NCI-H128 (cell line): ENCODE results near the gene EIF3D.

Source experiments
- DNase-seq: peaks from one replicate; lab custom pipeline; 2025; ENCODE audit not compliant: unreplicated experiment; lab: John Stamatoyannopoulos, UW

Gene EIF3D, protein sequence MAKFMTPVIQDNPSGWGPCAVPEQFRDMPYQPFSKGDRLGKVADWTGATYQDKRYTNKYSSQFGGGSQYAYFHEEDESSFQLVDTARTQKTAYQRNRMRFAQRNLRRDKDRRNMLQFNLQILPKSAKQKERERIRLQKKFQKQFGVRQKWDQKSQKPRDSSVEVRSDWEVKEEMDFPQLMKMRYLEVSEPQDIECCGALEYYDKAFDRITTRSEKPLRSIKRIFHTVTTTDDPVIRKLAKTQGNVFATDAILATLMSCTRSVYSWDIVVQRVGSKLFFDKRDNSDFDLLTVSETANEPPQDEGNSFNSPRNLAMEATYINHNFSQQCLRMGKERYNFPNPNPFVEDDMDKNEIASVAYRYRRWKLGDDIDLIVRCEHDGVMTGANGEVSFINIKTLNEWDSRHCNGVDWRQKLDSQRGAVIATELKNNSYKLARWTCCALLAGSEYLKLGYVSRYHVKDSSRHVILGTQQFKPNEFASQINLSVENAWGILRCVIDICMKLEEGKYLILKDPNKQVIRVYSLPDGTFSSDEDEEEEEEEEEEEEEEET

DNA sequence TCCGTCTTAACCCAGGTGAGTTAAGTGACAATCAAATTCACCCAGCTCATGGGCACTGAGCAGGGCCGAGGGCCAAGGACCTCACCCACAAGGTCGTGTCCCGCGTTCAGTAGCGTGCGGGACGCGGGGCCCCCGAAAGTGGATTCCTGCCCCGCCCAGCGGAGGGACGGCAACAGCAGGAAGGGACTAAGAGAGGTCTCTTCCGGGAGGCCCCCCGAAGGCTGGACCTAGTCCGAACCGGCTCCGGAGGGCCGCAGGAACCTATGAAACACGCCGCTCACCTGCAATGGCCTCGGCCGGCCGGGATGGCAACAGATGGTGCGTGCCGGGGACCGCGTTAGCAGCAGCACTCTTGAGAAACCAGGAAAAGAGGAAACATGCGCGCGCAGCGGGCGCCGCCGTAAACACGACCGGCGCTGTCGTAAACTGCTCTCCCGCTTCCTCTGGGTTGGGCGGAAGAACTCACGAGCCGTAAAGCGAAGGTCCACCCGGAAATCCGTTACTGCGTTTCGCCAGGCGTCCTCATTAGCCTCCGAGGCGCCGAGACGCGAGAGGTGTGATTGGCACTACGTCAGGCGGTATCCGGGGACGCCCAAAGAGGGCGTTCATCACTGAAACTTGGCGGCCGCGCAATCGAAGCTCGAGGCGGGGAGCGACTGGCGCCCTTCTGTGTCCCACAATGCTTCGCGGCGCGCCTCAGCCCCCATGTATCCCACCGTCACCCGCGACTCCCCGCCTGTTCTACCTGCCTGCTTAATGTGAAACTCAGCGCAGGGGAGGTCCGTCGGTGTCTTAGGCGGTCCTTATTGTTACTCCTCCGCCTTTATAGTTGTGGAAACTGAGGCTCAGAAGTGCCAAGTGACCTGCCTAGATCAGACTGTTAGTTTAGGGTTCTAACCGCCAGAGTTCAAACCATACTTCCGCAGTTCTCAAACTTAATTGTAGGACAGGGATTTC, at the start of gene EIF3D:
EIF3D (minus strand) TSS at position 372 of the 957 bp plus-strand sequence. CDS start 3,045 bp downstream, outside the sequence.
- peak; percentile 96 for DNase-seq

DNA sequence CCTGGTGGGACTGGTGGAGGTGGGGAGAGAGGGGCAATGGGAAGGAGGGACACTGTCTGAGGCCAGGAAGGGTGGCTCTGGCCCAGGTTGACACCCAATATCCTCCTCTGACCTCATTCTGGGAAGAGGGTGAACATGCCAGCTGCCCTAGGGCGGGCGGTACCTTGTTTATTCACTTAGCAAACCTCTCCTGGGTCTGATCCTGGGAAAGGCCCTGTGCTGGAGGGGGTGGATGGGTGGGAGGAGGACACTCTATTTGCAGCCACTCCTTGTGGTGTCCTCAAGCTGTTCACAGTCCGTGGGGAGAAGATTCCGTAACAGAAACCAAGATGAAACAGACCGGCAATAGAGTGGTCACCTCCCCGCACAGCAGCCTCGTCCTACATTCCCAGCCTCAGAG, 49.7 kb upstream of the EIF3D start:
- no peak for DNase-seq

DNA sequence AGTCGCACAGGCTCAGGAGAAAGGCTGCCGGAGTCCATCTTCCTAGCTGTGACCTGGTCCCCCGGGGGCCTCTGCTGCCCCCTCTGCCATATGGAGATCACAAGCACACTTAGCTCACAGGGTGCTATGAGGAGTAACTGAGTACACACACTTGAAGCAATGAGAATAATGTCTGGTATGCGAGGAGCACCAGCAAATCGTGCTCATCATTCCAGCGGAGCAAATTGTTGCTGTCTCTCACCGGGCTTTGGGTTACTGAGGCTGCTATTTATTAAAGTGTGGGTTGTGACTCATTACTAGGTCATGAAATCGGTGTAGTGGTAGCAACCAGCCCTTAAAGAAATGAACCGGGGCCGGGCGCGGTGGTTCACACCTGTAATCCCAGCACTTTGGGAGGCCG, 48.1 kb upstream of the EIF3D start:
- DNase-seq = no peak

DNA sequence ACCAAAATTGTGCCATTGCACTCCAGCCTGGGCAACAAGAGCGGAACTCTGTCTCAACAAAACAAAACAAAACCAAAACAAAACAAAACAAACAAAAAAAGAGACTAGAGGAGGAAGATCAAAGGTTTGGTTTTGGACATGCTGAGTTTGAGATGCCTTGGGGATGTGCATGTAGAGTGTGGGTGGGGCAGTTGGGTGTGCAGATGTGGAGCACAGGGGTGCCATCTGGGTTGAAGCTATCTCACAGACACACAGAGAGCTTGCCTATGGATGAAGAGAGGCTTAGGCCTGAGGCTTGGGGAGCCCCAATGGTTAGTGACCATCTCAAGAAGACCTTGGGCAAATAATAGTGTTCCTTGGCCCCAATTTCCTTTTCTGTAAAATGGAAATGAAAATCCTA, 45.8 kb upstream of the EIF3D start:
- no peak for DNase-seq

DNA sequence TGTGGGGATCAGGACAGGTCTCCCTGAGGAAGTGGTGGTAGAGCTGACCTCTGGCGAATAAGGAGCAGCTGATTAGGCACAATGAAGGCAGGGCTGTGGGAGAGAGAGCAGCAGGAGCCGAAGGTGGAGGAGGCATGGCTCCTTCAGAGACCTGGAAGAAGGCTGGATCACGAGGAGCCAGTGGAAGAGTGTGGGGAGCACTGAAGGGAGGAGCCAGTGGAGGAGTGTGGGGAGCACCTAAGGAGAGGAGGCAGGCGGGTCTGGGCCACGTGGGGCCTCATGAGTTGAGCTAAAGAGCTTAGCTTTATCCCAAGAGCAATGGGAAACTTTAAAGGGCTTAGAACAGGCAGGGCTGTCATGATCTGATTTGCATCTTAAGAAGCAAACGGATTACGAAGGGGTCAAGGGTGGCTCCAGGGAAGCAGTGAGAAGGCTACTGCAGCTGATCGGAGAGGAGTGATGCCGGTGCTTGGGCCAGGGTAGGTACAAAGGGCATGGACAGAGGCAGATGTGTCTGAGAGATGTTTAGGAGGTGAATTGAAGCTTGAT, 44.9 kb upstream of the EIF3D start:
- DNase-seq = no peak

DNA sequence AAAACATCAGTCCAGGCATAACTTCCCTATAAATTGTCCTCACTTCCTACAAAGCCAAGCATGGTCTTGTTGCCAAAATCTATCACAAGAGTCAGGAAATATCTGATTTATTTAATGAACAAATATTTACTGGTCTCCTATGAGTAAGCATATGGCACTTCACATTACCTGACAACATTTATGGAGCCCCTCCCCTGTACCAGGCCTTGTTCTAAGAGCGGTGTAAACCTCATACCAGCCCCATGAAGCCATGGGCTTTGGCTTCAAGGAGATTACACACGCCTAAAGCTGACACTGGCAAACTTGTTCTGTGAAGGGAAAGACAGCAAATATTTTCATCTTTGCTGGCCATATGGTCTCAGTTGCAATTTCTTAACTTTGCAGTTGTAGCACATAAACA, 43.0 kb upstream of the EIF3D start:
- no peak for DNase-seq

DNA sequence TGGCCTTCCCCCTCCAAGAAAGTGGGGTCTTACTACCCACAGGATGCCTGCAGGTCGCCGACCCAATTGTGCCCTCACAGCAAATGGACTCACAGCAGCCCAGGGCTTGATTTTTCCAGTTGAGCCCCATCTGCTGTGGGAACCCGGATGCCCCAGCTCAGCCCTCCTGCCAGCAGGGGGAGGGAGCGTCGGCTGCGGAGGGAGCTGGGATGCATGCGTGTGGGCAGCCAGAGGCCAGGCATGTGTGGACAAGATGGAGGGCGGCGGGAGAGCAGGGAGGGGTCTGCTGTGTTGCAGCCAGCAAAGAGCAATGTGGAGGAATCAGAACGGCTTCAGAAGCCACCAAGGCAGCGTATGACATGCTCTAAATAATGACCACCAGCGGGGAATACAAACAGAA, 41.0 kb upstream of the EIF3D start:
- DNase-seq = no peak

DNA sequence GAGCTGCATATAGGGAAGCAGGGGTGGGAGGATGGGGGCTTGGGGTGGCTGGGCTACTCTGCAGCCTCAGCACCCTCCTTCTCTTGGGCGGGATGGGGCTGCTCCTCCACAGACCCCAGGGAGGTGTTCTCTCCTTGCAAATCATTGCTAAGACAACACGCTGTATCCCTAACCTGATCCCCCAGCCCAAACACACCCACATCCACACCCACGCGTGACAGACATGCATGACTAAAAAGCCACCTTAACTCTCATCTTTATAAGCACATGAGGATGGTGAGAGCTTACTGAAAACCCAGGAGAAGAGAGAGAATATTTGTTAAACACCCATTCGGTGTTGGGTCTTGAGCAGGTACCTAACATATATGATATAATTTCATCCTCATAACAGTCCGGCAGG, 39.9 kb upstream of the EIF3D start:
- no peak for DNase-seq

DNA sequence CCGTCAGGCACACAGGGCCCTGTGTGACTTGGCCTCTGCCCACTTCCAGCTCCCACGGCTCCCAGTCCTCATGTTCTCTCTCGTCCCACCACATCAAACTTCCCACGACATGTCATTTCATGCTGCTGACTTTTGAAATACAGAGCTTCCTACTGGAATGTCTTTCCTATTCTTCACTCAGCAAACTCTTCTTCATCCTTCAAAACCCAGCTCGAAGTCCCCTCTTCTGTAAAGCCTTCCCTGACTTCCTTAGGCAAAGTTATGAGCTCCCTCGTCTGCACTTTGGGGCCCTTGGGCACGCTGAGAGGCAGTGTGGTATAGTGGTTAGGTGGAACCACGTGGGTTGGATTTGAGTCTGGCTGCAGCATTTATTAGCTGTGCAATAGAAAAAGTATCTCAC, 37.8 kb upstream of the EIF3D start:
- no peak for DNase-seq

DNA sequence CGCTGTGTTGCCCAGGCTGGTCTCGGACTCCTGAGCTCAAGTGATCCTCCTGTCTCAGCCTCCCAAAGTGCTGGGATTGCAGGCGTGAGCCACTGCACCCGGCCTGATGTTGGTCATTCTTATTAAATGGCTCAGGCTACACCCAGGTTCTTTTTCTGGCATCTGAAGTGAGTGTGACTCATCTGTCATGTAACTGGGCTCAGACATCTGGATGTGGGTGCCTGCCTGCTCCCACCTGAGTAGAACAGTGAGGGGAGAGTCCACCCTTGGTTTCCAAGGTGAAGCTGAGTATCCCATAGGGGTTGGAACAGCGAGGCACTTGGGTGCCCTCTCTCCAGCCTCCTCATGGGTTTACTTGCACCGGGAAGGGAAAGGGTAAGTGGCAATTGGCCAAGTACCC, 36.7 kb upstream of the EIF3D start:
- DNase-seq = no peak

DNA sequence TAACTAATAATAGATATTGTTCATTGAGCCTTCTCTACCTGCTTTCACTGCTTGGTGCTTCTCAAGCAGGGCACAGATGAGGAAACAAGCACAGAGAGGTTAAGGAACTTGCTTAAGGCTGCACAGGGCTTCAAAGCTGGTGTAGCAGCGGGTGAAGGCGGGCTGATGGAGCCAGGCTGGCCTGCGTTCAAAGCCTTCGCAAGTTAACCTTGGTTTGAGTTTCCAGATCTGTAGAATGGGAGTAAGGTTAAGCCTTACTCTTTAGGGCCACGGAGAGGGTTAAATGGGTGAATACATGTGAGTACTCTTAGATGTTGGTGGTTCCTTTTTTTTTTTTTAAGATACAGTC, 36.2 kb upstream of the EIF3D start:
- DNase-seq = no peak

DNA sequence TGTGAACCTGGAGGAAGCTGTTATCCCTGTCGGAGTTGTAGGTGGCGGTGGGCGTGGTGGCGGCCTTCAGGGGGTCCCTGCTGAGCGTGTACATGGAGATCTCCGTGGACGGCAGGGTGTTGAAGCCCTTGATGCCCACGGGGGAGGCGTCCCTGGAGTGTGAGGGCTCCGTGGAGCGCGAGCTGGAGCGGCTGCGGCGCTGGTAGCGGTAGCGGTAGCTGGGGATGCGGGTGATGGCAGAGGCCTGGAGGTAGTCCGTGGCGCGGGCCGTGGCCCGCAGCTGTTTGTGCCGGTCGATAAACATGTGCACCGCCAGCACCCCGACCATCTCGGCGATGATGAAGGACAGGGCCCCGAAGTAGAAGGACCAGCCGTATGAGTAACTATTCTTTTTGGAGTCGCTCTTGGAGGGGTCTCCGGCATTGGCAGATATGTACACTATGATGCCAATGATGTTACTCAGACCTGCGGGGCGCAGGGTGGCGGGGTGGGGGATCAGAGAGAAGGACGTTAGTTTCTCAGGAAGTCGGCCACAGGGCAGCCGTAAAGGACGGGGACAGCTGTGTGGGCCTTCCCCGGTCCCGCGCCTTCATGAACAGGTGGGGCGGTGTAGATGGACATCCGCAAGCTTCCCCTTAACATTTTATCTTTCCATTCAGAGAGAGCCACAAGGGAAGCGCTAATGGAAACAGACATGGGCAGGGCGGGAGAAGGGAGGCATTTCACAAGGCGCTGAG, 35.6 kb upstream of the EIF3D start:
- no peak for DNase-seq

DNA sequence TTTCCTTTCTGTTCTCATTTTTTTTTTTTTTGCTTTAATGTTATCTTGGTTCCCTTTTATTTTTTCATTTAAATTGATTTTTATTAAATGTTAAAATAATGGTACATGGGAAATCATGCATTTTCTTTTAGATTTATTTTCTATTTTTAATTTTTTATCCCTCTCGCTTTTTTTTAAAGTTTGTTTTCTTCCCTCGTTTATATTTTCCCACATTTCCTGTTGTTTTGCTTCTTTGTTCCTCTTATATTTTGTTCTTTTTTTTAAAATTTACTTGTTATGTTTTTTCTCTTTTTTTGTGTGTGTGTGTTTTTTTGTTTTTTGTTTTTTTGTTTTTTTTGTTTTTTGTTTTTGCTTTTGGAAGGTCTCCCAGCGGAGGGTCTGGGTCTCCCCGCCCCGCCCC, 34.9 kb upstream of the EIF3D start:
- DNase-seq = no peak

DNA sequence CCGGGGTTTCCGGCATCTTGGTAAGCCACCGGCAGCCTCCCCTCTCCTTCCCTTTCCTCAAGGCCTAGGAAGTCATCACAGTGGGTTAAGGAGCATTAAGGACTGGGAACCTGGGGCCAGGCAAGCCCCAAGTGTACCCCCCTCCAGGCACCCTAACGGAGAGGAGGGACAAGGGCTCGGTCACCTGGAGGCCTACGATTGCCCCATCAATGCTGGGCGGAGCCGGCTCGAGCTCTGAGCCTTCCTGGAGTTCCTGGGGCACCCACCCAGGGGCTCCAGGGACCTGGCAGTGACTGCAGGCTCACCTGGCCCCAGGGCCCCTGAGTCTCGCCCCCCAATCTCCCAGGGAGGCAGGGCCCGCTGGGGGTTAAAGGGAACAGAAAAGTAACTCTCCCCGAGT, 34.5 kb upstream of the EIF3D start:
- no peak for DNase-seq

DNA sequence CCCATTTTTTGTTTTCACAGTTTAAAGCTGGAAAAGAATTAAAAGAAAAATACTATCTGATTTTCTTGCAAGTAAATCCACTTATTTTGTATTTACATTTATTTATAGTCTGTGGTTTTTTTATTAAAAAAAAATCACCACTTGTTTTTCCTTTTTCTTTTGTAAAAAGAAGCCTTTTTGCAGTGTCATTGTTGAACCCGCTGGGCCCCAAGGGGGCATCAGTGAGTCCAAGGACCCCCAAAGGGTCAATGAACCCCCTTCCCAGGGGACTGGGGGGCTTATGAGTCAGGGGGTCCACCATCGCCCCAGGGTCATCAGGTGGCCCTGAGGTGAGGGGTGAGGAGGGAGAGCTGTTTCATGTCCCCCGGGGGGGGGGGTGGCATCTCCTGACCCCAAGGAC, 34.0 kb upstream of the EIF3D start:
- no peak for DNase-seq

DNA sequence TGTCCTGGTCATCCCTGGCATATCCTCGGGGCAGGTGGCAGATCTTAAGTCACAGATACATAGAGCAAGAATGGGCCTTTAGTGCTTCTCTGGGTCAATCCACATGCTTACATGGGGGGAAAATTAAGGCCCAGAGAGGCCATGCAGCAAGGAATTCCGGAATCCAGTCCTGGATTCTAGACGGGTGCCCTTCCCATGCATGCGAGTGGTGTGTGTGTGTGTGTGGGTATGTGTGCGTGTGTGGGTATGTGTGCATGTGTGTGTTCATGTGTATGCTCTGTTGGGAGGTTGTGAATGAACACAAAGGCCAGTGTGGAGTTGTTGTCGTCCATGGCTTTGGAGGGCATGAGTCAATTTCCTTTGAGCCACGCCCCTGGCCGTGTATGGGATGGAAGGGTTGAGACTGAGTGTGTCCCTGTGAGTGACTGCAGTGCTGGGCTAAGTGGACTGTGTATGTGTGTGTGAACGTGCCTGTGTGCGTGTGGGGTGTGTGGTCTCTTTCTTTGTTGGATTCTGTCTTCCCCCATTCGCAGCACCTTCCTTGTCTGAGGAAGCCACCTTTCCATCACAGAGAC, 33.4 kb upstream of the EIF3D start:
- no peak for DNase-seq

DNA sequence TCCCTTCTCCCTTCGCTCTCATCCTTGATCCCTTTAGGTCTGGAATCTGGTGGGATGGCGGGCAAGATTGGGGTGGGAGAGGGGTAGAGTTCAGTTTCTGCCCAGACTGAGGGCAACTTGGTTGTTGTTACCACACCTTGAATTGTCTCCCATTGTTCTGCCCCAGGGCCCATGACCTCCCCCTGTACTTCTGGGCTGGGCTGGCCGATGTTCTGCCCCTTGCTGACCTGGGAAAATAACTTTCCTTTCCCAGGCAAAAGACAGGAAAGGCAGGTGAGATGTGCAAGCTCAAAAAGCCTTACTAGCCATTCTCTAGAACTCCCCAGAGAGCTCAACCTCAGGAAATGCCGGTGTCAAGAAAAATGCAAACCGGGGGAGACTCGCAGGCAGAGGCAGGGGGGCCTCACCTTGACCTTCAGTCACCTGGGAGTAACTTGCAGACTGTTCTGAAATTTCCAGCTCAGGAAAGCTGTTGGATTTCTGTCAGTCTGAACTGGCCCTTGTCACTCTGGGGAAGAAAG, 32.4 kb upstream of the EIF3D start:
- no peak for DNase-seq

DNA sequence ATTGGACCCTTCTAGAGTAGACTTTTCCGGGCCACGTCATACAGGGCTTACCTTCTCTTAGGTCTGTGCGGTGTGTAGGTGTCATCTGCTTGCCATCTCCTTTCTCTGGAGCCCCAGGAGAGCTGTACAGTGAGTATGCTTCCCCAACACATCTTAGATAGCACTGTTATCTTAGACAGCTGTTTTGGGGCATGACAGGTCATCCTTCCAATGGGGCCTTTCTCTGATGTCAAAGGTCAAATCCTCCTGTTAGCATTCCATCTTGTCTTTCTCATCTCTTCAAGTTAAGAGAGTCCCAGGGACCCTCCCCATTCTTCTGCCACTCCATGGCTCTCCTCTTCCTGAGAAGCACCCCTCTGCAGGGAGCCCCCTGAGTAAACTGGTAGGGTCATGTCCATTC, 31.0 kb upstream of the EIF3D start:
- no peak for DNase-seq

DNA sequence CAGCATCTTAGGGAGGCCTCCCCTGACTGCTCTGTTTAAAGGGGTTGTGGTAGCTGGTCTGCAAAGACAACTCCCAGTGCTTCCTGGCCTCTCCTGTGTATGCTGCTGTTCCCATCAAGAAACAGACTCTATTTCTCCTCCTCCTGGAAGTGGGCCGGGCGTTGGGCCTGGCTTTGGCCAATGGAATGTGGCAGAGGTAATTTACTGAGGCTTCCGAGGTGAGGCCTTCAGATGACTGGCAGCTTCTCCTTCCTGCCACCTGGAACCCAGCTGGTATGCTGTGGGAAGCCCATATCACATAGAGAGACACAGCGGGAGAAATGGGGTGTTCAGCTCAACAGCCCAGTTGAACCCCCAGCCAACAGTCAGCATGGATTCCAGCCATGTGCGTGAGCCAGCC, 25.1 kb upstream of the EIF3D start:
- no peak for DNase-seq

DNA sequence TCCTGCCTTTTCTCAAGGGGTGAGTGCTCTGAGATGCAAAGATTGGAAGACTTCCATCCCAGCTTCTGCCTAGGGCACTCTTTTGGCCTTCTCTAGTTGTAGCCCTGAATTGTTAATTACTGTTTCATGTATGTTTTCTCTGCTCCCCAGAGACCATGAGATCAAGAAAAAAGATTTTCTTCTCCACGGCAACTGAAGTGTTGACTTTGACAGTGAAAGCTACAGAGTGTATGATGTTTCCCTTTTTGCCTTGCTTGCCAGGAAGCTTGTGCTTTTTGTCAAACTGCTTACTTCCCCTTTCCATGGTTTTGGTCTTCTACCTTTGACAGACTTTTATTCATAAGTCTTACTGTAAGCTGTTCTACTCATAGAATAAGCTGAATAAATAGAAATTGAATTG, 23.3 kb upstream of the EIF3D start:
- DNase-seq = no peak
